ENCODE measurements around the gene MEGF11.

The MEGF11 gene

DNA sequence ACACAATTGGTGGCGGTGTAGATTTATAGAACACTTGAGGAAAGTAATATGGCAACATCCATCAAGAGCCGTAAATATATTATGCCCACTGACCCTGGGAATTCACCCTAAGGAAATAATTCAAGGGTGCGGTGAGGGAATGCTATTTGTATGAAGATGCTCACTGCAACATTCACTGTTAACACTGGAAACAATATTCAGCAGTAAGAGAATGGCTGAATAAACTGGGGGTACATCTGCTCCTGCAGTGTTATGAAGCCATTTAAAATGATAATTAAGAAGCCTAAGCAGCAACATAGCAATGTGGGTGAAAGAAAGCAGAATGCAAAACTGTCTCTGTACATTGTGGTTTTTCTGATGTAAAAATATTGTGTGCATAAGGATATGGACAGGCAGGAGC, 296.7 kb downstream of the MEGF11 start:
- Histone ChIP-seq H3K27ac (replicated peaks) (no peak overlapping the region), H3K4me3 (replicated peaks; ENCODE audit: insufficient read depth, low read length) (no peak overlapping the region), H3K27me3 (ENCODE audit: insufficient read depth, poor library complexity, severe bottlenecking) (no peaks in the 10 kb centered on the region)
- TF ChIP-seq, protein P1, sequence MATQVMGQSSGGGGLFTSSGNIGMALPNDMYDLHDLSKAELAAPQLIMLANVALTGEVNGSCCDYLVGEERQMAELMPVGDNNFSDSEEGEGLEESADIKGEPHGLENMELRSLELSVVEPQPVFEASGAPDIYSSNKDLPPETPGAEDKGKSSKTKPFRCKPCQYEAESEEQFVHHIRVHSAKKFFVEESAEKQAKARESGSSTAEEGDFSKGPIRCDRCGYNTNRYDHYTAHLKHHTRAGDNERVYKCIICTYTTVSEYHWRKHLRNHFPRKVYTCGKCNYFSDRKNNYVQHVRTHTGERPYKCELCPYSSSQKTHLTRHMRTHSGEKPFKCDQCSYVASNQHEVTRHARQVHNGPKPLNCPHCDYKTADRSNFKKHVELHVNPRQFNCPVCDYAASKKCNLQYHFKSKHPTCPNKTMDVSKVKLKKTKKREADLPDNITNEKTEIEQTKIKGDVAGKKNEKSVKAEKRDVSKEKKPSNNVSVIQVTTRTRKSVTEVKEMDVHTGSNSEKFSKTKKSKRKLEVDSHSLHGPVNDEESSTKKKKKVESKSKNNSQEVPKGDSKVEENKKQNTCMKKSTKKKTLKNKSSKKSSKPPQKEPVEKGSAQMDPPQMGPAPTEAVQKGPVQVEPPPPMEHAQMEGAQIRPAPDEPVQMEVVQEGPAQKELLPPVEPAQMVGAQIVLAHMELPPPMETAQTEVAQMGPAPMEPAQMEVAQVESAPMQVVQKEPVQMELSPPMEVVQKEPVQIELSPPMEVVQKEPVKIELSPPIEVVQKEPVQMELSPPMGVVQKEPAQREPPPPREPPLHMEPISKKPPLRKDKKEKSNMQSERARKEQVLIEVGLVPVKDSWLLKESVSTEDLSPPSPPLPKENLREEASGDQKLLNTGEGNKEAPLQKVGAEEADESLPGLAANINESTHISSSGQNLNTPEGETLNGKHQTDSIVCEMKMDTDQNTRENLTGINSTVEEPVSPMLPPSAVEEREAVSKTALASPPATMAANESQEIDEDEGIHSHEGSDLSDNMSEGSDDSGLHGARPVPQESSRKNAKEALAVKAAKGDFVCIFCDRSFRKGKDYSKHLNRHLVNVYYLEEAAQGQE (IDR thresholded peaks at IDR 0.05; ENCODE audit: insufficient replicate concordance, low read depth), result no peak
- TF ChIP-seq POLR2AphosphoS5 (IDR thresholded peaks at IDR 0.05; ENCODE audit: low read depth) (no peak), SPI1 (IDR thresholded peaks at IDR 0.05; ENCODE audit: borderline replicate concordance, low read depth) (no peak), GABPA (IDR thresholded peaks at IDR 0.05; ENCODE audit: low read depth) (no peak)
- TF ChIP-seq, protein P2, sequence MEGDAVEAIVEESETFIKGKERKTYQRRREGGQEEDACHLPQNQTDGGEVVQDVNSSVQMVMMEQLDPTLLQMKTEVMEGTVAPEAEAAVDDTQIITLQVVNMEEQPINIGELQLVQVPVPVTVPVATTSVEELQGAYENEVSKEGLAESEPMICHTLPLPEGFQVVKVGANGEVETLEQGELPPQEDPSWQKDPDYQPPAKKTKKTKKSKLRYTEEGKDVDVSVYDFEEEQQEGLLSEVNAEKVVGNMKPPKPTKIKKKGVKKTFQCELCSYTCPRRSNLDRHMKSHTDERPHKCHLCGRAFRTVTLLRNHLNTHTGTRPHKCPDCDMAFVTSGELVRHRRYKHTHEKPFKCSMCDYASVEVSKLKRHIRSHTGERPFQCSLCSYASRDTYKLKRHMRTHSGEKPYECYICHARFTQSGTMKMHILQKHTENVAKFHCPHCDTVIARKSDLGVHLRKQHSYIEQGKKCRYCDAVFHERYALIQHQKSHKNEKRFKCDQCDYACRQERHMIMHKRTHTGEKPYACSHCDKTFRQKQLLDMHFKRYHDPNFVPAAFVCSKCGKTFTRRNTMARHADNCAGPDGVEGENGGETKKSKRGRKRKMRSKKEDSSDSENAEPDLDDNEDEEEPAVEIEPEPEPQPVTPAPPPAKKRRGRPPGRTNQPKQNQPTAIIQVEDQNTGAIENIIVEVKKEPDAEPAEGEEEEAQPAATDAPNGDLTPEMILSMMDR (IDR thresholded peaks at IDR 0.05; ENCODE audit: insufficient read depth, low read length), result no peak
- no peak for DNase-seq (ENCODE audit: low read depth in 1 of 2, low spot score in 1 of 2)

DNA sequence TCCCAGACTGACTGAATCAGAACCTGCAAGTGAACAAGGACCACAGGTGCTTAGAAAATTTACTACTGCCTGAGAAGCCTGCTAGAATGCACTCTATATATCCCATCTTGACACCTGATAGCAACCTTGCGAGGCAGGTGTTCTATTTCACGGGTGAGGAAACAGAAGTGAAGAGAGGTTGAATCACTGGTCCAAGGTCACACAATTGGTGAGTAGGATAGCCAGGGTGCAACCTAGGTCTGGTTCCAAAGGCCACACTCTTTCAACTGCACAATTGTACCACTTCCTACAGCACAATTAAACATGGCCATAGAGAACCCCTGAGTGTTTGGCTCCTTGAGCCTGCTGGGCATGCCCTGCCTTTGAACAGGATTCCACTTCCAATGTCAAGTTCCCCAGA, 297.2 kb downstream of the MEGF11 start:
- TF ChIP-seq, protein P1 (IDR thresholded peaks at IDR 0.05; ENCODE audit: insufficient replicate concordance, low read depth), result no peak
- TF ChIP-seq POLR2AphosphoS5 (IDR thresholded peaks at IDR 0.05; ENCODE audit: low read depth) (no peak), SPI1 (IDR thresholded peaks at IDR 0.05; ENCODE audit: borderline replicate concordance, low read depth) (no peak), GABPA (IDR thresholded peaks at IDR 0.05; ENCODE audit: low read depth) (no peak)
- TF ChIP-seq, protein P2 (IDR thresholded peaks at IDR 0.05; ENCODE audit: insufficient read depth, low read length), result no peak
- Histone ChIP-seq H3K4me3 (replicated peaks; ENCODE audit: insufficient read depth, low read length) (no peak overlapping the region), H3K27me3 (ENCODE audit: insufficient read depth, poor library complexity, severe bottlenecking) (no peaks in the 10 kb centered on the region), H3K27ac (replicated peaks) (no peak overlapping the region)
- DNase-seq (ENCODE audit: low read depth in 1 of 2, low spot score in 1 of 2), result no peak

DNA sequence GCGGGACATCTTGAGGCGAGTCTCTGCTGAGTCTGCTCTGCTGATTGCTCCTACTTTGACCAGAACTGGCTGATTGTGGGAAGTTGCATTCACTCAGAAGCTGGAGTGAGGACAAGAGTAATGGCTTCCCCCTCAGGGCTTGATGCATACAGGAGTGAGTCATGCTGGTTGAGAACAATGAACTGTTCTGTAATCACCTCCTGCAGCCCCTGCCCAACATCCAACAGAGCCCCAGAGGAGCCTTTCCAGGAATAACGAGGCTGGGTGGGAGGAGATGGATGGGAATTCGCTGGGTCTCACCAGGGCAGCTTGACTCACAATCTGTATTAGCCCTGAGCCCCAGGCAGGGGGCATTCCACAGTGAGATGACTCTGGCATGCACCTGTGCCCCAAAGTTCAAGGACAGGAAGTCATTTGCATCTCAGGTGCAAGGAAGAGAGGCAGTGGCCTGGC, 299.2 kb downstream of the MEGF11 start:
- TF ChIP-seq, protein P2 (IDR thresholded peaks at IDR 0.05; ENCODE audit: insufficient read depth, low read length), result no peak
- TF ChIP-seq, protein P1 (IDR thresholded peaks at IDR 0.05; ENCODE audit: insufficient replicate concordance, low read depth), result no peak
- TF ChIP-seq GABPA (IDR thresholded peaks at IDR 0.05; ENCODE audit: low read depth) (no peak), SPI1 (IDR thresholded peaks at IDR 0.05; ENCODE audit: borderline replicate concordance, low read depth) (no peak), POLR2AphosphoS5 (IDR thresholded peaks at IDR 0.05; ENCODE audit: low read depth) (no peak)
- Histone ChIP-seq H3K27me3 (ENCODE audit: insufficient read depth, poor library complexity, severe bottlenecking) (no peaks in the 10 kb centered on the region), H3K4me3 (replicated peaks; ENCODE audit: insufficient read depth, low read length) (no peak overlapping the region), H3K27ac (replicated peaks) (no peak overlapping the region)
- DNase-seq (ENCODE audit: low read depth in 1 of 2, low spot score in 1 of 2), result no peak
